GM19372 (cell line): ENCODE data around the gene STYXL2.

ENCODE experiments used
- ATAC-seq: cut with Tn5 transposase; IDR thresholded peaks from one replicate; pipeline ENCODE4 v1.9.1; 2021; ENCODE audit warnings: mild to moderate bottlenecking, low read depth, moderate library complexity; ENCODE audit not compliant: unreplicated experiment

Gene STYXL2

DNA sequence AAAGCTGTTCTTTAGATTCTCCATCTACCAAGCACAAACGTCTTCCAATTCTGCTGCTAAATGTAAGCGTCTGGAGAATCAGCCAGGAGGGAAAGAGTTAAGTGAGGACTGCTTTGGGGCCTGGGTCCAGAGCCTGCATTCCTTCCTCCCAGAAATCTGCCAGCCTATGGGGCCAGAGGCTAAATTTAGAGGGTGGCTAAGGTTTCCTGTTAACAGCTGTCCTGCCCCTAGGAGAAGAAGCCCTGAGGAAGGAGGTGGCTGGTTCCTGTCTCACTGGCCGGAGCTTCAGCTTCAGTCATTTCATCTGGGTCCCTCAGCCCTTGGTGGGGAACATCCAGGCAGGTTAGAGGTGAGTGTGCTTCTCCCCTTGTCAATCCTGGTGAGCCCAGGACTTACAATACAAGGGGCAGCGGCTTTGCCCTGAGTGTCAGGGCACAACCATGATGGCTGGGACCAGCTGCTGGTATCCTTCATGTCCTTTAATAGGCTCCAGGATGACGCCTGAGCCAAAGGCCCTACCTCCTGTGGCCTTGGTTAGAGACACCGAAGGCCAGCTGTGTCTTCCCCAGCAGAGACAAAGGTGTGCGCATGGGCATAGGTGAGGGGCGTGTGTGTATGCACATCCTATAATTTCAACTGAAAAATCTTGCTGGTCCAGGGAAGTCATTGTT lies at the start of gene STYXL2:
TSS of gene STYXL2 (plus strand) at position 230 of the 671 bp plus-strand sequence. CDS start 775 bp downstream, outside the sequence.
- ATAC-seq = no peak

DNA sequence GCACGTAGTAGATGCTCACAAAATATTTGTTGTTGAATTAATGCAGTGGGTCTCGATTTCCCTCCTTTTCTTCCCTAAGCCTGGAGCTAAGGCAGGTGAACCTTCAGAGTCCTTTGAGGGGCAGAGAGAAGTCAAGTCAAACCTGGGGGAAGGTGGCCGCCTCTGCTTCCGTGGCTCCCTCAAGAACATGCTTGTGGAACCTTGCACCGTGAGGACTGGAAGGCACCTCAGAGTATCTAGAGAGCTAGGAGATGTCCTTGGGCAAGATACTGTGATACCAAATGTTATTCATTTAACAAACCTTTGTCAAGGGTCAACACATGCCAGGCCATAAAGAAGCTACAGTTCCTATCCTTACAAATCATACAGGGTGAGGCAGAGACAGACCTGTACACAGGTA lies 42.0 kb upstream of the STYXL2 start:
- no peak for ATAC-seq

GRCh38 chr1:167052389-167052788 lies 41.5 kb upstream of the STYXL2 start:
- ATAC-seq = no peak

- ATAC-seq = no peak
These were observed 39.3 kb upstream of the STYXL2 start for GRCh38 chr1:167054531-167054930.

GRCh38 chr1:167054946-167055630 lies 38.8 kb upstream of the STYXL2 start:
- ATAC-seq = no peak

DNA sequence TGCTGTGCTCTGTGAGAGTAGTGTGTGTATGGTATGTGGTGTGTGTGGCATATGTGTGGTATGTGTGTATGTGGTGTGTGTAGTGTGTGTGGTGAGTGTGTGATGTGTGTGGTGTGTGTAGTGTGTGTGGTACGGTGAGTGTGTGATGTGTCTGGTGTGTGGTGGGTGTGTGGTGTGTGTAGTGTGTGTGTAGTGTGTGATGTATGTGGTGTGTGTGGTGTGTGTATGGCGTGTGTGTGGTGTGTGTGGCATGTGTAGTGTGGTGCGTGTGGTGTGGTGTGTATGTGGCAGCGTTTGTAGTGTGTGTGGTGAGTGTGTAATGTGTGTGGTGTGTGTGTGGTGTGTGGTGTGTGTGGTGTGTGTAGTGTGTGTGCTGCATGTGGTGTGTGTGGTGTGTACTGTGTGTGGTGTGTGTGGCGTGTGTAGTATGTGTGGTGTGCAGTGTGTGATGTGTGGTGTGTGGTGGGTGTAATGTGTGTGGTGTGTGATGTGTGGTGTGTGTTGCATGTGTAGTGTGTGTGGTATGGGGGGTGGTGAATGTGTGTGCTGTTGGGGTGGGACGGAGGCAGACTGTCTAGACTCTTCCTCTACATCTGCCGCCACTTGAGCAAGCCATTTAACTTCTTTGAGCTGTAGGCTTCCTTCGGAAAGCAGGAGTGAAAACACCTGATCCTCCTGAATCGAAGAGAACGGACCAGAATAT lies 37.2 kb upstream of the STYXL2 start:
- ATAC-seq = no peak

GRCh38 chr1:167057241-167057688 lies 36.6 kb upstream of the STYXL2 start:
- ATAC-seq = no peak

DNA sequence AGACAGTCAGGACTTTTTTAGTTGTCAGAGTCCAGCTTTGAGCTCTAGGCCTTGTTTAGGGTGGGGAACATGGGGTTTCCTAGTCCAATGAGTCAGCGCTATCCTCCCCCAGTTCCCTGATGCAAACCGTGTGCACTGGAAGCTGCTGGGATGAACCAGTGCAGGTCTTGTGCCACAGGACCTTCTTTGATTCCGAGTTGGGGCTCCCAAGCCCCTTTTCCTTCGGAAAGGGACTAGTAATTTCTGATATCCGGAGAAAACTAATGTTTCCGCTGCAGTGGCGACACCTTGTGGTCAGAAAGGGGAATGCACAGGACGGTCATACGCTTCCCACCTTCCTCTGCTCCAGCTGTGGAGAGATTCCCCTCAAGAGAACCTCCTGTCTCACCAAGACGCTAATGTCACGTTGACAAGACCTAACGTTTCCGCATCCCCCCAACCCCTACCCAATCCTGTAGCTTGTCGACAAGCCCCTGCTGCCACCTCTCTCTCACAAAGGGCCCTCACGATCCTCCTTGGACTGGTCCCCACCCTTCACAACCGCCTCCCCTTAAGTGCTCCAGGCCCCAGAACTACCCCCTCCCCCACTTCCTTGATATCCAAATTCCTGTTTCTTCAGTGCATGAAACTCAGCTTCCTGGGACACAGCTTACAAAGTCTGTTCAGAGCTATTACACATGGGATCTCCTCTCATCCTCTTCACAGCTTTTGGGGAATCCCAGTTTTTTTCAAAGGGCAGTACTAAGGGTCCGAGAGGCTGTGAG lies 34.6 kb upstream of the STYXL2 start:
- ATAC-seq = peak; percentile 46

- no peak for ATAC-seq
These were observed 34.1 kb upstream of the STYXL2 start for GRCh38 chr1:167059809-167060107.

DNA sequence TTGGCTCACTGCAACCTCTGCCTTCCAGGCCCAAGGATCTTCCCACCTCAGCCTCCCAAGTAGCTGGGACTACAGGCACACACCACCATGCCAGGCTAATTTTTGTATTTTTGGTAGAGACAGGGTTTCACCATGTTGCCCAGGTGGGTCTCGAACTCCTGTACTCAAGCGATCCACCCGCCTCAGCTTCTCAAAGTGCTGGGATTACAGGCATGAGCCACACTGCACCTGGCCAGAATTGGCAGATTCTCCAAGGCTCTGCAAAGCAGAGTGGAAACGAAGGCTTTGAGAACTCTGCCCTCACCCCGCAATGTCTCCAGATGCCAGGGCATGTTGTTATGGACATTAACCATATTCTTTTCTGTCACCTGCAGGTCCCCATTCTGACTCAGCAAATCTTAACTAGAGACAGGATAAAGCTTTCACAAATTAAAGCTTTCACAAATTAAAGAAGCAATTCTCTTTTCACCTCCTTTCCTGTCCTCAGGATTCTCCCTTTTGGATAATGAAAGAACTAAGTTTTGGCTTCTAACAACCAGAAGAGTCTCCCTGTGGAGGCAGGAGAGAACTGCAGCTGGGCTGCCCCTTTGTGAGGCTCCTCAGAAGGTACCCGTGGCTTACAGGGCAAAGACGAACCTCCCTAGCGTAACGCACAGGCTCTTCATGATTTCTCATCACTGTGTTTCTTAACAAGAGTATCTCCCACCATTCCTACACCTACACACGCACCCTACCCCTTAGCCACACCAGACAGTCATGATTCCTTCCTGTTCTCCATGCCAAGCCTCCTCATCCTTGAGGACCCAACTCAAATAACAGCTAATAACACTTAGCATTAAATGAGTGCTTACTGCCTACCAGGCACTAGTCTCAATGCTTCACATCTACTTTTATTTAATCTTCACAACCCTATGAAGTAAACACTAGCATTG lies 33.5 kb upstream of the STYXL2 start:
- ATAC-seq = no peak

DNA sequence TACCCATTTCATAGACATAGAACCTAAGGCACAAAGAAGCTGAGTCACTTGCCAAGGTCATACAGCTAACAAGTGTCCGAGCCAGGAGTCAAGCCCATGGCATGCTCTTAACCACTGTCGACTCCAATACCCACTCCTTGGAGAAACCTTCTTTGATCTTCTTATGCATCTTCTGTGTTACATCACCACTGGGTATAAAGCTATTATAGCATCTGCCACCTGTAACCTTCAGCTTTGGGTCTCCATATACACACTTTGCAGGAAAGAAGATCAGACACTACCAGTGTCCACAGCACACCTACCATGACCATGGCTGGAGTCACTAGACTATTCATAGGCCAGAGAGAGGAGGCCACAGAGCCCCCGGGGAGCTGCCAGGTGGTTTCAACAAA lies 32.8 kb upstream of the STYXL2 start:
- ATAC-seq = no peak

DNA sequence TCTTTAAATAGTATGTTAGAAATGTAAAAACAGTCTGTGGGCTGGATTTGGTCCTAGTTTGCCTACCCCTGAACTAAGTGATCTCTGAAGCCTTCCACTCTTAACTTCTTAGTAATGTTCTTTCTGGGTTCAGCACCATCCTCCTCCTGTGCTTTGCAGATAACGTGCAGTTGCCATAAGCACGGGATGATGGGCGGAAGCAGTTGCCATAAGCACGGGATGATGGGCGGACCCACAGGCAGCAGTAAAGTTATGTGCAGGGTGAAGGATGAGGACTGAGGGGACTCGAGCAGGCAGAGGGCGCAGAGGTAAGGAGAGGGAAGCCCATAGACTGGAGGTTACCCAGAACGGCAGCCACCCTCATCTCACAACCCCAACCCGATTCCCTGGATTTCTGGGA lies 29.3 kb upstream of the STYXL2 start:
- no peak for ATAC-seq

DNA sequence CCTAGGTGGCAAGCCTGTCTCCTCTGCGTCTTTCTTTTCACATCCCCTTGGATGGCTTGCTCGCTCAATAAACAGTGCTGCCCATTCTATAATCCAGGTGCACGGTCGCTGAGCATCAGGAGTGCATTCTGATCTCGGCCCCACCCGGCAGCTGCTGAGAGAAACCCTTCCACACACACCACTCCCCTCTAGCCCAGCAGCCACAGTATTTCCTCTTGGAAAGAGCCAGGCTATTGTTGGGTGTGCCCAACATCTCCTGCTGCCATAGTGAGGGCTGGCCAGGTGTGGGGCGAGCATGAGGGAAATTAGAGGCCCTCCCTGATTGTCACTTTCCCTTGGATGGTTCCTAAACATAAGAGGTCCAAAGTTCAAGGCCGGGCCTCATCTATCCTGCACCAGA lies 28.4 kb upstream of the STYXL2 start:
- no peak for ATAC-seq

DNA sequence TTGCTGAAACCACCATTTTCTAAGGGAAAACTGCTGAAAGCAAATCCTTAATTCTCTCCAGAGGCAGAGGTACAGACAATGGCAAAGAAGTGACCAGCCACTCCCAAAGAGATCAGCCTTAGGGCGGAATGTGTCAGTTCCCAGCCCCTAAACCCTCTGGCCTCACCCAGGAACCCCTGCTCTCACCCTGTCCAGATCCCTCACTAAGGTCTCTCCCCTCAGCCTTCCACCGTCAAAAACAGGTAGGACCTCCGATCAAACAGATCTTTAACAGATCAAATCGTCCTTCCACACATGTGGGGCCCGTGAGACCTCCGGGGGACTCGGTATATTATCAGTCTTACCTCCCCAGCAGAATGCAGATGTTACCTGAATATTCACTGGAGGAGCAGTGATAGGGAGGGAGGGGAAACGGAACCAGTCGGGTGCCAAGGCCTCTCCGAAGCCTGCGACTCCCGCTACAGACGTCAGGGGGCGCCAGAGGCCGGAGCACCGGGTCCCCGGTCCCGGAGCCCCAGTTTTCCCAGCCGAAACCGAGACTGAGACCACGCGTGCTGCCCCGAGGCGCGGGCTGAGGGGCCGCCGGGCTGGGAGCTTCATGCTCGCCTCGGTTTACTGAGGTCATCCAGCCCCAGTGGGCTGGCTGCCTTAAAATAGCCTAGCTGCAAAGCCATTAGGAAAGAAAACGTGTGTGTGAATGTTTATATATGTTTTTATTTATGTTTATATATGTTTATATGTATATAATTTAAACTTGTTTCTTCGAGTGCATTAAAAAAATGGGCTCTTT lies 27.3 kb upstream of the STYXL2 start:
- ATAC-seq = peak; percentile 79

DNA sequence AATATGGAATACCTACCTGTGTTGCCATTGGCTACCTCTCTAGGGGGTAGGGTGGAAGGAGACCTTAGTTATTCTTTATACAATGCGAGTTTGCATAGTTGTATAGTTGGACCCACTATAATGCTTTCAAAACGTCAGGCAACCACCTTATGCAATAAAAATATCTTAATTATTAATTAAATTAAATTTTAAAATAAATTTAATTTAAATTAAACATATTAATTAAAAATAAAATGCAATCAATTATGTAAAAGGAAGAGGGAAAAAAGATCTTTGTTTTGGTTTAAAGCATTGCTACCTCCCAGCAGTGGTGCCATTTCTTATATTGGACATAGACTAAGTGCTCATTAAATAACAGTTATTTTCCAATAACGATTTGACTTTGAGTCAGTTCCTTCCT lies 26.0 kb upstream of the STYXL2 start:
- ATAC-seq = no peak

GRCh38 chr1:167068761-167069160 lies 25.1 kb upstream of the STYXL2 start:
- ATAC-seq = no peak

- no peak for ATAC-seq
These were observed 22.6 kb upstream of the STYXL2 start for GRCh38 chr1:167071286-167071685.

GRCh38 chr1:167076136-167076710 lies 17.7 kb upstream of the STYXL2 start:
- no peak for ATAC-seq
